CD4-positive, alpha-beta T cell (primary cell): Measurements from ENCODE around the gene GATA3. TPM values are rescaled to one million over a fixed set of nuclear protein-coding genes. Genes with fewer than 3 reads are reported as not detected.

Experiments
- ATAC-seq: fragments of 200-7000 bp; cut with Tn5 transposase; one replicate; pipeline ENCODE4 v1.10.0; 2022; ENCODE audit warnings: mild to moderate bottlenecking; ENCODE audit not compliant: poor library complexity
- CTCF ChIA-PET: fragments of 350-600 bp; sonication (Branson Sonifier 250); formaldehyde crosslinking; loops from one replicate; lab custom pipeline; 2021; ENCODE audit warnings: antibody characterized with exemption, inconsistent platforms; lab: Charles Lee
- POLR2A ChIA-PET: fragments of 350-600 bp; sonication (Branson Sonifier 250); formaldehyde crosslinking; loops from one replicate; lab custom pipeline; 2021; ENCODE audit warnings: antibody characterized with exemption, inconsistent platforms; lab: Charles Lee
- DNase-seq, 14 experiments: peaks; one replicate each; pipeline ENCODE4 v3.0.0-alpha.2; 2013 to 2020; ENCODE audit warnings: mixed read lengths in 2 of 14
- H3K27ac ChIP-seq, 2 donors: one replicate each; pipeline versions ENCODE4 v1.5.1 to v1.7.0; 2013; ENCODE audit warnings: low read length in 2 of 2, low read depth in 1 of 2, mild to moderate bottlenecking in 1 of 2
- H3K27me3 ChIP-seq, 2 experiments: 1 replicate in 1 of 2; 2 replicates in 1 of 2; pipeline versions ENCODE4 v1.6.1 to v1.7.0; 2013; ENCODE audit warnings: low read length in 2 of 2, control low read depth in 1 of 2, mild to moderate bottlenecking in 1 of 2, moderate library complexity in 1 of 2; ENCODE audit not compliant: insufficient read depth in 2 of 2, control insufficient read depth in 1 of 2
- H3K36me3 ChIP-seq: one replicate; pipeline ENCODE4 v1.6.1; 2013; ENCODE audit warnings: low read length, control low read depth; ENCODE audit not compliant: insufficient read depth
- H3K4me1 ChIP-seq: one replicate; pipeline ENCODE4 v1.6.1; 2013; ENCODE audit warnings: low read length, control low read depth; ENCODE audit not compliant: insufficient read depth
- H3K4me3 ChIP-seq: one replicate; pipeline ENCODE4 v1.5.1; 2013; ENCODE audit warnings: mild to moderate bottlenecking, low read length, moderate library complexity
- H3K9me3 ChIP-seq, 2 experiments: 1 replicate in 1 of 2; 2 replicates in 1 of 2; pipeline versions ENCODE4 v1.6.1 to v1.7.0; 2013; ENCODE audit warnings: low read length in 2 of 2, mild to moderate bottlenecking in 2 of 2, control low read depth in 1 of 2, moderate library complexity in 1 of 2; ENCODE audit not compliant: control insufficient read depth in 1 of 2, insufficient read depth in 1 of 2
- H3K27ac Mint-ChIP-seq: one replicate; pipeline ENCODE4 v1.8.0; 2020; ENCODE audit warnings: mixed read lengths
- H3K27me3 Mint-ChIP-seq: one replicate; pipeline ENCODE4 v1.8.0; 2021; ENCODE audit warnings: mixed read lengths
- H3K36me3 Mint-ChIP-seq: one replicate; pipeline ENCODE4 v1.8.0; 2021; ENCODE audit warnings: low read depth, mixed read lengths
- H3K4me1 Mint-ChIP-seq: one replicate; pipeline ENCODE4 v1.8.0; 2021; ENCODE audit warnings: low read depth, mixed read lengths
- H3K4me3 Mint-ChIP-seq: one replicate; pipeline ENCODE4 v1.8.0; 2020; ENCODE audit warnings: mild to moderate bottlenecking, mixed read lengths
- H3K9me3 Mint-ChIP-seq: one replicate; pipeline ENCODE4 v1.8.0; 2020; ENCODE audit warnings: mixed read lengths
- CTCF ChIP-seq: fragments of 200-600 bp; IDR thresholded peaks from one replicate; pipeline ENCODE4 v1.8.0; 2022; ENCODE audit warnings: antibody characterized with exemption, mild to moderate bottlenecking
- intact Hi-C, 2 experiments: fragments of 100-400 bp; cut with DNase I in 1 of 2; cut with micrococcal nuclease in 1 of 2; formaldehyde crosslinking; loops; one replicate each; pipeline versions ENCODE4 v1.15.1 to v1.9.0; 2023 to 2025; cut with DNase I, micrococcal nuclease
- total RNA-seq, 174 experiments: library from RNA in 2 of 174; stranded (reverse) in 2 of 174; gene quantifications; one replicate each; pipeline ENCODE4 v1.2.3 and lab custom pipeline; 2021 to 2026

GATA3 gene
- total RNA-seq, 2 experiments from 2014 or later: 128 to 141 TPM

GRCh38 chr10:8060010-8060703, 5.7 kb downstream of the GATA3 start:
- peaks cover 52% of the 10 kb centered on the region for H3K36me3 ChIP-seq
- H3K4me1 ChIP-seq: peaks cover 73% of the 10 kb centered on the region
- peaks cover 81% of the 10 kb centered on the region for H3K4me1 Mint-ChIP-seq
- peak overlapping the region; percentile 97 for H3K27ac Mint-ChIP-seq
- peak overlapping the region; percentile 96 for H3K4me3 ChIP-seq
- peak; percentile 51 for ATAC-seq
- ChIA-PET CTCF (interaction anchor here (1.1 to 1.2 kb wide), 2 partner anchors 8 to 356 kb away, joined by 3 to 5 read pairs; no protein-coding TSS in a partner anchor), POLR2A (interaction anchor here (0.6 to 4.4 kb wide), 33 partner anchors 9 to 1040 kb away, joined by 3 to 64 read pairs (median 6); partner anchors contain the start of genes ATP5F1C and KIN)
- H3K9me3 Mint-ChIP-seq: no peaks in the 10 kb centered on the region
- no peaks in the 10 kb centered on the region for H3K9me3 ChIP-seq
- no peaks in the 10 kb centered on the region for H3K27me3 ChIP-seq
- no peaks in the 10 kb centered on the region for H3K27me3 Mint-ChIP-seq
- H3K4me3 Mint-ChIP-seq: peak overlapping the region; percentile 94
- intact Hi-C loops: loop anchor here (1.0 to 5.0 kb wide), 4 partner anchors 15 to 272 kb away; no protein-coding TSS in a partner anchor
- no peak for TF ChIP-seq CTCF
- DNase-seq: peak in 10 of 14 experiments; percentile 47 to 88 (median 63)
- peaks cover 88% of the 10 kb centered on the region for H3K36me3 Mint-ChIP-seq
- H3K27ac ChIP-seq: peak overlapping the region; percentile 69 to 76

DNA sequence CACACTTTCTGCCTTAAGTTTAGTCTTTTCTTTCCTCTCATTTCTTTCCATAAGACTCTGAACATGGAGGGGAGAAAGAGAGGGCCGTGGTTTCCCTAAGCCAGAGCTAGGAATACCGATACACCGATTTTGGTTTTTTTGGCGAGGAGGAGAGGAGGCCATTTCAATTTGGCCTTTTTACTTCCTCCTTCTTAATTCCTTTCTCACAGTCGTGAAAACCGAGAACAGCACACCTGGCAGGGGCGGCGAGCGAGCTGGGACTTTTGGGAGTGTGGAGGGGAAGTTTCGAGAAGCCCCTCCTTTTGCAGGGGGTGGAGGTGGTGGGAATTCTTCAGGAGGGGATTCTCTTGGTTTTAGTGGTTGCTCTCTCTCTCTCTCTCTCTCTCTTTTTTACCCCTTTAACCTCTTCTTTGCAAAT, 6.2 kb downstream of the GATA3 start:
- Histone ChIP-seq H3K27ac (peak overlapping the region; percentile 69 to 76), H3K27me3 (no peaks in the 10 kb centered on the region), H3K4me3 (peak overlapping the region; percentile 96), H3K36me3 (peaks cover 56% of the 10 kb centered on the region), H3K4me1 (peaks cover 77% of the 10 kb centered on the region), H3K9me3 (no peaks in the 10 kb centered on the region)
- Mint-ChIP-seq H3K4me3 (peak overlapping the region; percentile 94), H3K27me3 (no peaks in the 10 kb centered on the region), H3K27ac (peak overlapping the region; percentile 97), H3K4me1 (peaks cover 86% of the 10 kb centered on the region), H3K9me3 (no peaks in the 10 kb centered on the region), H3K36me3 (peaks cover 89% of the 10 kb centered on the region)
- ChIA-PET POLR2A (interaction anchor here (0.6 to 4.4 kb wide), 30 partner anchors 9 to 1039 kb away, joined by 3 to 64 read pairs (median 7); partner anchors contain the start of genes ATP5F1C and KIN), CTCF (interaction anchor here (0.7 to 1.2 kb wide), 2 partner anchors 9 to 356 kb away, joined by 3 read pairs; no protein-coding TSS in a partner anchor)
- intact Hi-C loops: loop anchor here (1.0 to 5.0 kb wide), 4 partner anchors 14 to 272 kb away; no protein-coding TSS in a partner anchor
- no peak for TF ChIP-seq CTCF
- ATAC-seq: no peak
- peak in 2 of 14 experiments; percentile 47 to 53 for DNase-seq

DNA sequence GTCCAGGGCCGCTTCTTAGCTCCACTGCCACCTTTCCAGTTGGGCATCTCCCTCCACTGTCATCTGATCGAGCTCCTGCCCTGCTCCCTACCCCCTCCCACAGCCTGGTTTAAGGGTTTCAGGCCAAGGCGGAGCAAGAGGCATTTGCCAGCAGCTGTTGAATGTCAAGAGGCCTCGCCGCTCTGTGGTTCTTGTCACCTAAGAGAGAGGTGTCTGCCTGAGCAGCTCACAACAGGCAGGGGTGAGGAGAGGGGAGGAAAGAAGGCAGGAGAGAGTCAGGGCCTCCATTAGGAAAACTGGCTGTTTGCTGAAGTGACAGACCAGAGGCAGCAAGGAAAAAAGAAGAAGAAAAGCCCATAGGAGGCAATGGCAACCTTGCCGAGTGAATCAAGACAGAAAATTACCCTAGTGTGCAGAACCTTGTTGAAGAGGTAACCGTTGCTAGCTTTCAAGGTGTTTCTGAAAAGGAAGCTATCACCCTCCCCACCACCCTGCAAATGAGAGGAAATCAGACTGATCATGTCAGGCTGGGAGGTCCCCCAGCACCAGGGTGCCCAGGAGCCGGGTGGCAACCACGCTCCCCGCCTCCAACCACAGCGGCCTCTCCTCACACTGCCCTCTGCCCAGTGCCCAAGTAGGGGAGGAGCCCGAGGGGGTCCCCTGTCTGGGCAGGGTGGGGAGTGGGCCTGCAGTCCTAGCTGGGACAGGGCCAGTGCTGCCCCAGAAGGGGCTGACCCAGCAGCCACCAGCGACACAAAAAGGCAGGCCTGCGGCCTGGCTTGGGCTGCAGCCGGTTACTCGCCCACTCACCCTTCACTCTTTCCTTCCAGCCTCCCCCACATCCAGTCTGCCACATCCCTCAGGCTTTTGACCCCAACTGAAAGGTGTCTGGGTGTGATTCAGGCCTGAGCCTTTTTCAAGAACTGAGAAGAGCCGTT, 7.1 kb downstream of the GATA3 start:
- intact Hi-C loops: loop anchor here (2.0 to 5.0 kb wide), 3 partner anchors 13 to 269 kb away; no protein-coding TSS in a partner anchor
- H3K27me3 ChIP-seq: no peaks in the 10 kb centered on the region

More for the DNA sequence above, 7.1 kb downstream of the GATA3 start:
- peaks cover 93% of the 10 kb centered on the region for H3K36me3 Mint-ChIP-seq
- Histone ChIP-seq H3K36me3 (peaks cover 60% of the 10 kb centered on the region), H3K4me3 (peak overlapping the region; percentile 96), H3K4me1 (peaks cover 77% of the 10 kb centered on the region), H3K9me3 (no peaks in the 10 kb centered on the region), H3K27ac (peak overlapping the region; percentile 69 to 76)
- H3K9me3 Mint-ChIP-seq: no peaks in the 10 kb centered on the region
- POLR2A ChIA-PET: interaction anchor here (0.6 to 4.4 kb wide), 20 partner anchors 8 to 383 kb away, joined by 3 to 64 read pairs (median 7); no protein-coding TSS in a partner anchor
- no peaks in the 10 kb centered on the region for H3K27me3 Mint-ChIP-seq
- peak; percentile 58 for ATAC-seq
- CTCF ChIA-PET: interaction anchor here (0.7 to 1.2 kb wide), 2 partner anchors 8 to 355 kb away, joined by 3 read pairs; no protein-coding TSS in a partner anchor
- peak in 9 of 14 experiments; percentile 40 to 82 (median 59) for DNase-seq
- TF ChIP-seq CTCF: no peak
- H3K27ac Mint-ChIP-seq: peak overlapping the region; percentile 97
- H3K4me1 Mint-ChIP-seq: peaks cover 94% of the 10 kb centered on the region
- H3K4me3 Mint-ChIP-seq: peak overlapping the region; percentile 94
